Activated naive CD4-positive, alpha-beta T cell treated with anti-CD3 and anti-CD28 coated beads for 36 hours (primary cell): ENCODE data around the gene TTPAL. TPM values are rescaled to one million over a fixed set of nuclear protein-coding genes. Genes with fewer than 3 reads are reported as not detected.

Experiments used
- CTCF ChIA-PET: fragments of 350-600 bp; sonication (Branson Sonifier 250); formaldehyde crosslinking; loops from one replicate; lab custom pipeline; 2021; ENCODE audit warnings: antibody characterized with exemption; lab: Charles Lee
- DNase-seq: peaks from one replicate; pipeline ENCODE4 v3.0.0-alpha.2; 2020
- H3K27ac Mint-ChIP-seq: one replicate; pipeline ENCODE4 v1.8.0; 2021; ENCODE audit warnings: mild to moderate bottlenecking, mixed read lengths
- H3K27me3 Mint-ChIP-seq: one replicate; pipeline ENCODE4 v1.8.0; 2021; ENCODE audit warnings: low read depth, mixed read lengths
- H3K36me3 Mint-ChIP-seq: one replicate; pipeline ENCODE4 v1.8.0; 2021; ENCODE audit warnings: low read depth, mixed read lengths
- H3K4me1 Mint-ChIP-seq: one replicate; pipeline ENCODE4 v1.8.0; 2021; ENCODE audit warnings: low read depth, mixed read lengths
- H3K4me3 Mint-ChIP-seq: one replicate; pipeline ENCODE4 v1.8.0; 2021; ENCODE audit warnings: mild to moderate bottlenecking, moderate library complexity, mixed read lengths
- H3K9me3 Mint-ChIP-seq: one replicate; pipeline ENCODE4 v1.8.0; 2021; ENCODE audit warnings: mixed read lengths
- intact Hi-C: fragments of 100-400 bp; cut with micrococcal nuclease; formaldehyde crosslinking; loops from one replicate; pipeline ENCODE4 v1.15.1; 2023
- total RNA-seq, 2 experiments: library from RNA; stranded (reverse); gene quantifications; one replicate each; pipeline ENCODE4 v1.2.3, GENCODE V29; 2021

The TTPAL gene
- total RNA-seq, 2 experiments from 2014 or later = 10.8 to 11.5 TPM

- H3K27ac Mint-ChIP-seq = no peak overlapping the region
- H3K4me1 Mint-ChIP-seq = peaks cover 20% of the 10 kb centered on the region
- CTCF ChIA-PET = interaction anchor here (0.6 kb wide), 1 partner anchor 31 kb away, joined by 3 read pairs; no protein-coding TSS in a partner anchor
- no peaks in the 10 kb centered on the region for H3K27me3 Mint-ChIP-seq
- no peak for DNase-seq
- intact Hi-C loops = loop anchor here (5.0 kb wide), 3 partner anchors 118 to 193 kb away; partner anchors contain the start of gene FITM2
- H3K4me3 Mint-ChIP-seq = no peak overlapping the region
- no peaks in the 10 kb centered on the region for H3K9me3 Mint-ChIP-seq
- peaks cover 17% of the 10 kb centered on the region for H3K36me3 Mint-ChIP-seq
These were observed 4.0 kb downstream of the TTPAL start for GRCh38 chr20:44479643-44480042.

DNA sequence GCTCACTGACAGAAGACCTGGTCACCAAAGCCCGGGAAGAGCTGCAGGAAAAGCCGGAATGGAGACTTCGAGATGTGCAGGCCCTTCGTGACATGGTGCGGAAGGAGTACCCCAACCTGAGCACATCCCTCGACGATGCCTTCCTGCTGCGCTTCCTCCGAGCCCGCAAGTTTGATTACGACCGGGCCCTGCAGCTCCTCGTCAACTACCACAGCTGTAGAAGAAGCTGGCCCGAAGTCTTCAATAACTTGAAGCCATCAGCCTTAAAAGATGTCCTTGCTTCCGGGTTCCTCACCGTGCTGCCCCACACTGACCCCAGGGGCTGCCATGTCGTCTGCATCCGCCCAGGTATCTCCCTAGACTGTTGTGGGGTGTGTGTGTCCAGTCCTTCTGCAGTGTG, 4.4 kb downstream of the TTPAL start:
- no peak for DNase-seq
- H3K27ac Mint-ChIP-seq = no peak overlapping the region
- no peaks in the 10 kb centered on the region for H3K9me3 Mint-ChIP-seq
- CTCF ChIA-PET = no interaction called here
- H3K4me3 Mint-ChIP-seq = no peak overlapping the region
- intact Hi-C loops = no loop called here
- no peaks in the 10 kb centered on the region for H3K27me3 Mint-ChIP-seq
- H3K4me1 Mint-ChIP-seq = peaks cover 19% of the 10 kb centered on the region
- peaks cover 17% of the 10 kb centered on the region for H3K36me3 Mint-ChIP-seq

DNA sequence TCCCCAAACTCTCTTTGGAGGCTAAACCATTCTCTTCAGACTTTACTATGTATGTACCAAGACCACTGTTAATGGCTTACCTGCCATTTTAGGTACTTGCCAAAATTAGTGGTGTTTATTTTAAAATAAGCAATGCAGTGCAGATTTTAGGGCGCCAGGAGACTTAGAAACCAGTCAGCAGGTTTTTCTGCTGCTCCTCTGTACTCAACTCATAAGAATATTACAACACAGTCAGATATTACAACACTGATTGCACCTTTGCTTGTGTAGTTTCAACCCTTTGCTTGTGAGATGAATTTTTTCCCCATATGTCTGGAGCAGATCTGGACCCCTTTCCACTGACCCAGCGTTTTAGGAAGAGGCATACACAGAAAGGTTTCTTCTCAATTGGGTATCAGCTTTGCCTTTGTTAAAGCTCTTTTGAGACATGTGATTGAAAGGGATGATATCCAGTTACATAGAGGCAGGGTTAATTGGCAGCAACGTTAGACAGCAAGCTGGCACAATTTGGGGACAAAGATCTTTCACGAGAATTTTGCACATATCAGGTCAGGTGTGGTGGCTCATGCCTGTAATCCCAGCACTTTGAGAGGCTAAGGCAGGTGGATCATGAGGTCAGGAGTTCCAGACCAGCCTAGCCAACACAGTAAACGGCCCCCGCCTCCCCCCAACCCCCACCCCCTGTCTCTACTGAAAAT, 6.2 kb downstream of the TTPAL start:
- intact Hi-C loops = no loop called here
- Mint-ChIP-seq H3K36me3 (peaks cover 21% of the 10 kb centered on the region), H3K9me3 (no peaks in the 10 kb centered on the region), H3K4me3 (no peak overlapping the region), H3K27ac (no peak overlapping the region), H3K4me1 (peaks cover 10% of the 10 kb centered on the region), H3K27me3 (no peaks in the 10 kb centered on the region)
- CTCF ChIA-PET = no interaction called here
- DNase-seq = no peak

DNA sequence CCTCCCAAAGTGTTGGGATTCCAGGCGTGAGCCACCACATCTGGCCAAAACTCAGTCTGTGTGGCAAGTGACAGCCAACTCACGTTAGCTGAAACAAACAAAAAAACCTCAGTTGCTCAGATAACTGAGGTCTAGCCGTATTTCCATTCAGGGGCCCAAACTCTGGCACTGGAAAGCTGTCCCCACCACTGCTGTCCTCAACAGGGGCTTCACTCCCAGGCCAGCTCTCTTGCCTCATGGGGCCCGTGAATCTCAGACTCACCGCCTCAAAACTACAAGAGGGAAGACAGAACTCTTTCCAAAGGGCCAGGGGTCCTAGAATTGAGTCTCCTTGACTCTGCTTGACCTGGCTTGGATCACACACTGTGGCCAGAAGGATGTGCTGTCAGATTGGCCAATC, 7.4 kb downstream of the TTPAL start:
- peaks cover 23% of the 10 kb centered on the region for H3K36me3 Mint-ChIP-seq
- no peak overlapping the region for H3K4me3 Mint-ChIP-seq
- peaks cover 6% of the 10 kb centered on the region for H3K4me1 Mint-ChIP-seq
- no peak for DNase-seq
- CTCF ChIA-PET = interaction anchor here (0.7 kb wide), 1 partner anchor 127 kb away, joined by 3 read pairs; no protein-coding TSS in a partner anchor
- no peaks in the 10 kb centered on the region for H3K27me3 Mint-ChIP-seq
- no peak overlapping the region for H3K27ac Mint-ChIP-seq
- intact Hi-C loops = no loop called here
- H3K9me3 Mint-ChIP-seq = no peaks in the 10 kb centered on the region

GRCh38 chr20:44485078-44485829, 9.6 kb downstream of the TTPAL start:
- peak overlapping the region; percentile 13 for H3K27ac Mint-ChIP-seq
- H3K4me1 Mint-ChIP-seq = peaks cover 6% of the 10 kb centered on the region
- H3K27me3 Mint-ChIP-seq = no peaks in the 10 kb centered on the region
- H3K9me3 Mint-ChIP-seq = no peaks in the 10 kb centered on the region
- intact Hi-C loops = no loop called here
- no peak overlapping the region for H3K4me3 Mint-ChIP-seq
- CTCF ChIA-PET = no interaction called here
- H3K36me3 Mint-ChIP-seq = peaks cover 35% of the 10 kb centered on the region
- DNase-seq = no peak

- peak overlapping the region; percentile 13 for H3K27ac Mint-ChIP-seq
- no peaks in the 10 kb centered on the region for H3K9me3 Mint-ChIP-seq
- intact Hi-C loops = no loop called here
- H3K27me3 Mint-ChIP-seq = no peaks in the 10 kb centered on the region
- CTCF ChIA-PET = no interaction called here
- H3K4me1 Mint-ChIP-seq = peaks cover 6% of the 10 kb centered on the region
- H3K4me3 Mint-ChIP-seq = no peak overlapping the region
- DNase-seq = no peak
- peaks cover 33% of the 10 kb centered on the region for H3K36me3 Mint-ChIP-seq
These were observed 10.1 kb downstream of the TTPAL start for GRCh38 chr20:44485830-44486198.

GRCh38 chr20:44488551-44488950, 12.9 kb downstream of the TTPAL start:
- Mint-ChIP-seq H3K27ac (peak overlapping the region; percentile 52), H3K36me3 (peaks cover 28% of the 10 kb centered on the region), H3K4me3 (no peak overlapping the region)

DNA sequence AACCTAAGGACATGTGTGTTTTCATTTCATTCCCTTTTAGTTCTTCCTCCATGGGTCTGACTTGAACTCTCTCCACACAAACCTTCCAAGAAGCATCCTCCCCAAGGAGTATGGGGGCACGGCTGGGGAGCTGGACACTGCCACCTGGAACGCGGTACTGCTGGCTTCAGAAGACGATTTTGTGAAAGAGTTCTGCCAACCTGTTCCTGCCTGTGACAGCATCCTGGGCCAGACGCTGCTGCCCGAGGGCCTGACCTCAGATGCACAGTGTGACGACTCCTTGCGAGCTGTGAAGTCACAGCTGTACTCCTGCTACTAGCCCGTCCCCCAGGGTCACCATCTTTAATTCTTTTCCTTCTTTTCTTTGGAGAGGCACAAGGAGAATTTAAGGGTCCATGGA, 13.5 kb downstream of the TTPAL start:
- H3K4me3 Mint-ChIP-seq = no peak overlapping the region
- intact Hi-C loops = no loop called here
- H3K9me3 Mint-ChIP-seq = no peaks in the 10 kb centered on the region
- H3K36me3 Mint-ChIP-seq = peaks cover 31% of the 10 kb centered on the region
- peak overlapping the region; percentile 56 for H3K27ac Mint-ChIP-seq
- no peak for DNase-seq
- CTCF ChIA-PET = no interaction called here
- no peaks in the 10 kb centered on the region for H3K27me3 Mint-ChIP-seq
- peaks cover 9% of the 10 kb centered on the region for H3K4me1 Mint-ChIP-seq

More at GRCh38 chr20:44488551-44488950, 12.9 kb downstream of the TTPAL start:
- intact Hi-C loops = no loop called here
- H3K4me1 Mint-ChIP-seq = peaks cover 6% of the 10 kb centered on the region
- CTCF ChIA-PET = no interaction called here
- H3K27me3 Mint-ChIP-seq = no peaks in the 10 kb centered on the region
- H3K9me3 Mint-ChIP-seq = no peaks in the 10 kb centered on the region
- no peak for DNase-seq

DNA sequence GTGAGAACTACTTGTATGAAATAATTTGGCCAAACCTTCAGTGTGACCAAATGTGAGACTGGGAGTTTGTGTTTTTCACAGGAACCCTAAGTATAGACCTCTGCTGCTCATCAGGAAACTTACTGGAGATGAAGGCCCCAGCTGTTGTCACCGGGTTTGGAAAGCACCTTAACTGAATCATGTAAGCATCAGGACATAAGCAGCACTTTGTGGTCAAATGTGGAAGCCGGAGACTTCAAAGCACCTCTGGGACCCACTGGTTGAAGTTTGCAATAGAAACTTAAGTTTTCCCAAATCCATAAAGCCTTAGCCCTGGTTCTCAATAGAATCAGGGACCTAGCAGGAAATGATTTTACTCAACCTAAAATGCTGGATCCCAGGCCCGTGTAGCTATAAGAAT, 14.3 kb downstream of the TTPAL start:
- peak; percentile 26 for DNase-seq

DNA sequence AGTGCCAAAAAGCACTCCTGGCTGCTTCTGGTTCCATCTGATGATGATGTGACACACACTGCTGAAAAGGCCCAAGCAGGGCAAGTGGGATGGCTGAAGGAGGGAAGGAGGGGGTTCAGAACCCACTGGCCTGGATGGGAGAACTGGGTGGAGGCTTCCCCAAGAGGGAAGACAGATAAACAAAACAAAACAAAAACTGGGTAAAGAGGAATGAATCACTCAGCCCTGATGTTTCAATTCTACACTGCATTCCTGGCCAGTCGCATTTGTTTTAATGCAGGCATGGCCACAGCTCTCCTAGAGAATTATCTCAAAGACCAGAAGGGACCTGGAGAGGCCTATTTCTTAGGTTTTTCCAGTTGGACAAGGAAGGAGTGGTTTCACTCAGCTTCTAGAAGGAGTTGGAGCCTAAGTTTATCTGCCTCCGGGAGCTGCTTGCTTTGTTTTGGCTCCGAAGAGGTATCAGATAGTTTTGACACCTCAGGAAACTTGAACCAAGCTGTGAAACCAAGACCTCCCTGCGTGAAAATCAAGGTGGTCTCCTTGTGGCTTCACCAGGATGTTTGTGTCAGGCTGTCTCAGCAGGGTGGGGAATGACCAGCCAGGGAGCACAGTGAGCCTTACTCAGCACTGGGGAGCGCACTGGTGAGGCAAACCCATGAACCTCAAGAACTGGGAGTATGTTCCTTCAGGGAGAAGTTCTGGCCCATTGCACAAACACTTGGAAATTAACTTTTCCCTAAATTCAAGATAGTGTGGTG, 16.1 kb downstream of the TTPAL start:
- Mint-ChIP-seq H3K4me1 (peaks cover 32% of the 10 kb centered on the region), H3K36me3 (peaks cover 44% of the 10 kb centered on the region), H3K9me3 (no peaks in the 10 kb centered on the region), H3K4me3 (no peak overlapping the region), H3K27me3 (no peaks in the 10 kb centered on the region), H3K27ac (peak overlapping the region; percentile 6)
- CTCF ChIA-PET = interaction anchor here (0.6 kb wide), 1 partner anchor 12 kb away, joined by 3 read pairs; no protein-coding TSS in a partner anchor
- intact Hi-C loops = loop anchor here (10.0 kb wide), 2 partner anchors 243 to 483 kb away; no protein-coding TSS in a partner anchor
- no peak for DNase-seq

More for the DNA sequence above, 14.3 kb downstream of the TTPAL start:
- CTCF ChIA-PET = no interaction called here
- peaks cover 36% of the 10 kb centered on the region for H3K36me3 Mint-ChIP-seq
- H3K4me3 Mint-ChIP-seq = no peak overlapping the region
- peak overlapping the region; percentile 56 for H3K27ac Mint-ChIP-seq
- H3K9me3 Mint-ChIP-seq = no peaks in the 10 kb centered on the region
- intact Hi-C loops = loop anchor here (10.0 kb wide), 2 partner anchors 245 to 485 kb away; no protein-coding TSS in a partner anchor
- H3K4me1 Mint-ChIP-seq = peaks cover 16% of the 10 kb centered on the region
- H3K27me3 Mint-ChIP-seq = no peaks in the 10 kb centered on the region

DNA sequence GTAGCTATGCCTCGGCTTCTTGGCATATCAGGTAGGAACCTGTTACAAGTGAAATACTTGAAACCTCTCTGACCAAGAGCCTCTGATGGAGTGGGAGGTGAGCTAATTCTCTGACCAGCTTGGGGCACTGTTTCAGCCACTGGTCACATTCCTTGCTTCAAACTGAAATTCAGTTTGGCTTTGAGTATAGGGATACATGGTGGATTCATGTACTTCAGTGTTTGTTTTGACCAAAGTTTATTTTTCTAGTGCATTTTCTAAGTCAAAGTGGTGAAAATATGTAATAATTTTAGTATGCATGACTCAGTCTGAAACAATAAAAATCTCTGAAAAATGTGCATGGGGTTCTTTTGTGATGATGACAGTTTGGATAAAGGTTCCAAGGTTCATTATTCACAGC, 18.6 kb downstream of the TTPAL start:
- DNase-seq = no peak
- Mint-ChIP-seq H3K9me3 (no peaks in the 10 kb centered on the region), H3K36me3 (peaks cover 43% of the 10 kb centered on the region), H3K4me3 (no peak overlapping the region), H3K27me3 (no peaks in the 10 kb centered on the region), H3K4me1 (peaks cover 42% of the 10 kb centered on the region), H3K27ac (peak overlapping the region; percentile 82)
- CTCF ChIA-PET = interaction anchor here (0.6 to 1.1 kb wide), 3 partner anchors 19 to 116 kb away, joined by 3 read pairs; partner anchors contain the start of gene TTPAL
- intact Hi-C loops = loop anchor here (10.0 kb wide), 2 partner anchors 241 to 481 kb away; no protein-coding TSS in a partner anchor

DNA sequence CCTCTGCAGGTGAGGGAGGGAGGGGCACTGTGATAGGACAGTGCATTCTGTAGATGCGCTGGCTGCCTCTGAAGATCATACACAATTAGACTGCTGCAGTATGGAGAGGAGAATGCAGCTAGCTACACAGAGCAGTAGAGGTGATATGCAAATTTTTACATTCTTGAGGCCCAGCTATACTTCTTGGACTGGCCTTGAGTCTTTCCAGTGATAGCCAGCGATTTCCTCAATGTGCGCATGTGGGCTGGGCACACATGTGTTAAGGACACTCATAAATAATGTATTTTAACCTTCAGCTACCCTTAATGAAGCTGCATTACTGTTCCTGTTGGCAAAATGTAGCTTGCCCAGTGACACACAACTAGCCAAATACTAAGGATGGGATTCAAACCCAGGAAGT, 19.0 kb downstream of the TTPAL start:
- no peaks in the 10 kb centered on the region for H3K27me3 Mint-ChIP-seq
- DNase-seq = no peak
- H3K36me3 Mint-ChIP-seq = peaks cover 39% of the 10 kb centered on the region
- H3K9me3 Mint-ChIP-seq = no peaks in the 10 kb centered on the region
- peaks cover 41% of the 10 kb centered on the region for H3K4me1 Mint-ChIP-seq
- H3K4me3 Mint-ChIP-seq = no peak overlapping the region
- intact Hi-C loops = loop anchor here (1.0 to 10.0 kb wide), 4 partner anchors 18 to 480 kb away; partner anchors contain the start of gene SERINC3
- CTCF ChIA-PET = interaction anchor here (0.6 to 1.1 kb wide), 3 partner anchors 19 to 115 kb away, joined by 3 read pairs; partner anchors contain the start of gene TTPAL
- peak overlapping the region; percentile 82 for H3K27ac Mint-ChIP-seq
